ENCODE measurements around the gene ZBTB20.
A peak's percentile ranks its signal among the peaks of the same experiment; 100 is the strongest.

ZBTB20 gene

DNA sequence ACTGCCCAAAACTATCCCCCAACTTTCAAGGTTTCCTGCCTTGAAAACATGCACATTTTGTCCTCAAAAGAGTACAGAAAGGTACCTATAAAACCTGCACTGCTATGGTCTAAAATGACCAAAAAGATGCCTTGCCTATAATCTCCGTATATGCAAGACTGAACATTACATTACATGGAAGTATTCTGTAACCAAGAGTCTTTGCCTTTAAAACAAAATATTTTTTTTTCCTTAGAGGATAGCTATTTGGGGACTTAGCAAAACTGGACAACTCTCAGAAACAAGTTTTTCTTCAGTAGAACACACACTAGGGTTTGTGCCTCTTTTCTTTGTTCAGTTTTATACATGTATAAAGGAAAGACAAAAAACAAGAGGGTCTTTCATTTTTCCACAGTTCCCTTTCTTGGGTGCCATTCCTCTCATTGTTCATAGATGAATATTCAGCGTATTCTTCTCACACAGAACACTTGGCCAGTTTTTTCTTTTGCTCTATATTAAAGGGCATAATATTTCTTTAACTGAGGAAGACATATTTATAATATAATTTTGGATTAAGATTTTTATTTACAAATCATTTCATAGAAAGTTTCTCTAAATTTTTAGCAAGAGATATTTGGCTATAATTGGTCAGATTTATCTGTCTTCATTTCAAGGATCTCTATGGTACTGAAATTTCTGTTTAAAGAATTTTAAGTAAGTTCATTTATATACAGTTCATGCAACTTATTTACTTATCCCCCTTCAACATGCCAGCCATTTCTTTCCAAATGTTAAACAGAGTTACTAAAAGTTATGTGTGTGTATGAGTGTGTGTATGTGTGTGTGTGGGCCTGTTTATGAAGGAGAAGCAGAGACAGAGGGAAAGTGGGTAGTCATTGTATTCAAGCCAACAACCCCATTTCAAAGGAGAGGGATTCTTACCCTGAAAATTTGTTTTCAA, 142.6 kb downstream of the ZBTB20 start:
- DNase-seq = no peak

GRCh38 chr3:114998971-114999579, 148.0 kb downstream of the ZBTB20 start:
- no peak for DNase-seq

DNA sequence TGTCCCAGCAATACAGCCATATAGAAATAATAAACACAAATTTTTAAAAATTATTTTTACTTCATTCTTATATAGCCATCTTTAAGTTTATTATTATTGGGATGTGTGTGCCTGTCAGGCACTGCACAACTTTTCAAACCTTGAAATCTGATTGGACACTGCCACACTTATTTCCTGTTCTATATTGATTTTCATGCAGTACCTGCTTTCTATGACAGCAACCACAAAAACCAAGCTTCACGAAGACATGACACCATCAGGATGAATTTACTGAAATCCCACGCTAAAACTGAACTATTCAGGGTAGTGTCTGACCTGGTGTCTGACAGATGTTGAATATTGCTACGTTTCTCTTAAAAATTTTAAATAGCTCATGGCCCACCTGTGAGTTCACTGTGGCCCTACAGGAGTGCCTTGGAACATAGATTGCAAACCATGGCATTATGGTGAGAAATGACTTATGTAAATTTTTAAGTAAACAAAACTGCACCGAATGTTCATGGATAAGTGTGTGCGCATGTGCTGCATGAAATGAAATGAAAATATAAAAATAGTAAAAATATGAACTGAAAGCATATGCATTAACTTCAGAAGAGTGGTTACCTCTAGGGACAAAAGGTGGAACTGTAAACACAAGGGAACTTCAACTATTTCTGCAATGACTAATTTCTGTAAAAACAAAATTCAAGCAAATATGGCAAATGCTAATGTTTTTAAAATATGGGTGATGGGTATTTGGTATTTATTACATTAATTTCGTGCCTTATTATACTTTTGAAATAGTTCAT, 152.3 kb downstream of the ZBTB20 start:
- DNase-seq = no peak

- no peak for DNase-seq
Measured at GRCh38 chr3:114985776-114986175, 161.3 kb downstream of the ZBTB20 start.

DNA sequence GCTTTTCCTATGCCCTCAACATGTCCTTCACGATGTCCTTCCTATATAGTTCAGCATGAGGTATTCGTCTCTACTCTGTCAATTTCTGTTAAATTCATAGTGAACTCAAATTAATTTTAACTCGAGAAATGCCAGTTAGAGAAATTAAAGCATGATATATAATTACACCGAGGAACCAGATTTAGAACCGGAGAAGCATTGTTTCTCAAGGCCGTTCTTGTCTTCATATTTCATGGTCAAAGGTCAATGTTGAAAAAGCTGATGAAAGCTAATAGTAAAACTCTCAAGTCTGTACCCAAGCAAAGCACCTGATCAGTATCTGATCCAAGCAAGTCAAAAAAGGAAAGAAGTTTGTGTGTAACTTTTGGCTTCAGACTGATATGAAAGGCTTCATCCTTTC, 163.8 kb downstream of the ZBTB20 start:
- no peak for DNase-seq

- no peak for DNase-seq
Measured at GRCh38 chr3:114974387-114974786, 172.7 kb downstream of the ZBTB20 start.

- peak; percentile 35 for DNase-seq
Measured at GRCh38 chr3:114973536-114973935, 173.6 kb downstream of the ZBTB20 start.

GRCh38 chr3:114967168-114967567, 179.9 kb downstream of the ZBTB20 start:
- no peak for DNase-seq

- DNase-seq = no peak
Measured at GRCh38 chr3:114962189-114962588, 184.9 kb downstream of the ZBTB20 start.

DNA sequence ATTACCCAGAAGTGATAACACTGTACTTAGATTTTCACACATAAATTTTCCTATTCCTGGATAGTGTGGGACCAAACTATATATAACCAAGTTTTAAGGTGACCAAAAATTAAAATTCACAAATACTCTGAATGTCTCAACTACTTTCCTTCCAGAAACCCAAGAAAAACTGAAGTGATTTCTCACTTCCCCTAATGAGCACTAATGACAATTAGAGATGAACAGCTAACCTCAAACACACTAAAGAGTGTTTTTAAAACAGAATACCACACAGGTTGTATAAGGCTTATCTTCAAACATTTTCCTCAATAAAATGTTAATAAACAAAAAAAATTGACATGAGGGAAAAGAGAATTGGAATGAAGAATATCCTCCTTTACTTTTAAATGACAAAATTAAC, 188.2 kb downstream of the ZBTB20 start:
- DNase-seq = no peak

DNA sequence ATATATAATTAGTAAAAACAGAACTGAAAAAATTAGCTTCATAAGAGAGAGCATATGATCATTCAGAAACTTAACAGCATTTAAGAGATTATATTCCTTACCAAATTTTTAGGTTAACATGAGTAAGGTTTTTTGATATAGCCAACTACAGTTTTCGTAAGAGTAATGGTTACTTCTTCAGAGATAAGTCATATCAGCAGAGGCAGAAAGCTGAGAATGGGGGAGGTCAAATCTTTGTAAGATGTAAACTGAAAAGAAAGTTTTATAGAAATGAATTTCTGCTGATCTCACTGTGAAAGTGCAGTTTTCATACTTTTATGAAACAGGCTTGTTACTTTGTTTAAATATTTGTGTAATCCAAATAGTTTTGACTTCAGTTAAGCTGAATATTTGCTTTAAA, 193.3 kb downstream of the ZBTB20 start:
- no peak for DNase-seq

GRCh38 chr3:114953215-114953799, 193.8 kb downstream of the ZBTB20 start:
- no peak for DNase-seq

DNA sequence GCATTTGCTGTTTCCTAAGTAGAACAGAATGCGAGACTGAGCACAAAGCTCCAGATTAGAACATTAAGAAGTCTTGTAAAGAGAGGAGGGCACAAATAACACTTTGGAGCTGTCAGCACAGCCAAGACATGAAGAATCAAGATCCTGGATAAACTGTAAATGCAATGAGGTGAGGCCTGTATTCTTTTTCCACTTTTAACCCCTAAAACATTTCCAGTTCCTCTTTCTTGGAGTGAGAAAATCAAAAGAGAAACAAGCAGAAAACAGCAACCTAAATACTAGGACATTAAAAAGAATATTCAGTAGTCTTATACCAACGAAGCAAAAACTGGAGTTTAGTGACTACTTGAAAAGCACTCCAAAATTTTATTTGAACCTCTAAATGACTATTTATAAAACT, 204.3 kb downstream of the ZBTB20 start:
- no peak for DNase-seq

GRCh38 chr3:114941626-114942309, 205.3 kb downstream of the ZBTB20 start:
- no peak for DNase-seq

- DNase-seq = no peak
Measured at GRCh38 chr3:114939920-114940319, 207.2 kb downstream of the ZBTB20 start.

DNA sequence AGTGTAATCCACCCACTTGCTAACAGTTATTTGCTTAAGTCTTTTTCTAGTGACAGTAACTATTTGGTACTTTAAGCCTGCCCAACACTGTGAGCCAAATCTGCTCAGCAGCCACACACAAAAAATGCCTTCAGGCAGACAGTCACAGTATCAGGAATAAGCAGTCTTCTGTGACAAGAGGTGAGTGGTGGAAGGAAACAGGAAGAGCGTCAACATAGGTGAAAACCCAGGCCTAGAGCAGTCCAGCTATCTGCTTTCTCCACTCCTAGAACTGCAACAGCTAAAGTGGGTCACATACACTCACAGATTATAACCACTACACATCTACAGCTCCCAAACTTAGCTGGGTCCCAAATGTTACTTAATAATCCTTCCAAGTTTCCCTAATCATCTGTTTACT, 213.7 kb downstream of the ZBTB20 start:
- no peak for DNase-seq

- DNase-seq = no peak
Measured at GRCh38 chr3:114929971-114930732, 216.9 kb downstream of the ZBTB20 start.

- DNase-seq = no peak
Measured at GRCh38 chr3:114928989-114929640, 218.0 kb downstream of the ZBTB20 start.

- DNase-seq = no peak
Measured at GRCh38 chr3:114904633-114905032, 242.5 kb downstream of the ZBTB20 start.

GRCh38 chr3:114903213-114903612, 243.9 kb downstream of the ZBTB20 start:
- no peak for DNase-seq

DNA sequence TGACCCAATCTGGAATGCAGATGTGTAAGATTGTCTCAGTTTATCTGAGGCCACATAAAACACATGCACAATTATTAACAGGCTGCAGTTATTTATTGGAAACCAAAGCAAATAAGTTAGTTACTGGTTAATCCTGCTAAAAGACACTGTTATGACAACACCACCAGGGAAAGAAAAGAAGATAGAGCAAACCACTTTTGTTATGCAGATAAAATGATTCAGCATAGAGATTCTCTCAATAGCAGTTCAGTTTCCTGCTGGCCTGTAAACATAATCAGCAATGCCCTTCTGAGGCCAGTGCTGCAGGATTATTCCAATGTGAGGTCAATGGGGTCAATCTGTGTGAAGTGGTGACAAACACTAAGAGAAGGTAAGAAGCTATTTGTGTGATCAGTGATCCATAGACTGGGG, 244.4 kb downstream of the ZBTB20 start:
- DNase-seq = no peak

Measured in NCI-H1436 (cell line).